Smooth muscle cell (in vitro differentiated cells): ENCODE measurements around the gene KIF2C. TPM values are rescaled to one million over a fixed set of nuclear protein-coding genes. Genes with fewer than 3 reads are reported as not detected.

Experiments
- DNase-seq: peaks from one replicate; lab custom pipeline; 2025; ENCODE audit not compliant: unreplicated experiment; lab: John Stamatoyannopoulos, UW
- H2AFZ ChIP-seq: fragments of 200-600 bp; sonication (generic); 2 replicates; pipeline ENCODE4 v1.6.0; 2016; ENCODE audit warnings: antibody characterized with exemption, low read depth, mild to moderate bottlenecking
- H3F3A ChIP-seq: fragments of 200-600 bp; sonication (generic); 2 replicates; pipeline ENCODE4 v1.6.0; 2017; ENCODE audit warnings: antibody characterized with exemption, low read depth
- H3K27ac ChIP-seq: fragments of 200-600 bp; sonication (generic); 2 replicates; pipeline ENCODE4 v1.5.1; 2016; ENCODE audit warnings: low read depth, mild to moderate bottlenecking
- H3K27me3 ChIP-seq: fragments of 200-600 bp; sonication (generic); 2 replicates; pipeline ENCODE4 v1.6.1; 2016; ENCODE audit warnings: low read depth, mild to moderate bottlenecking
- H3K36me3 ChIP-seq: fragments of 200-600 bp; sonication (generic); 2 replicates; pipeline ENCODE4 v1.5.1; 2016; ENCODE audit warnings: low read depth
- H3K4me1 ChIP-seq: fragments of 200-600 bp; sonication (generic); 2 replicates; pipeline ENCODE4 v1.5.1; 2016; ENCODE audit warnings: low read depth
- H3K4me2 ChIP-seq: fragments of 200-600 bp; sonication (generic); 2 replicates; pipeline ENCODE4 v1.6.0; 2016; ENCODE audit warnings: mild to moderate bottlenecking
- H3K4me3 ChIP-seq: fragments of 200-600 bp; sonication (generic); 2 replicates; pipeline ENCODE4 v1.5.1; 2016; ENCODE audit warnings: mild to moderate bottlenecking
- H3K79me2 ChIP-seq: fragments of 200-600 bp; sonication (generic); 2 replicates; pipeline ENCODE4 v1.6.0; 2016; ENCODE audit warnings: low read depth, mild to moderate bottlenecking
- H3K9ac ChIP-seq: fragments of 200-600 bp; sonication (generic); 2 replicates; pipeline ENCODE4 v1.6.0; 2016; ENCODE audit warnings: low read depth
- H3K9me3 ChIP-seq: fragments of 200-600 bp; sonication (generic); replicated peaks from 2 replicates; pipeline ENCODE4 v1.5.1; 2016; ENCODE audit warnings: low read depth
- H4K20me1 ChIP-seq: fragments of 200-600 bp; sonication (generic); 2 replicates; pipeline ENCODE4 v1.6.0; 2016; ENCODE audit warnings: low read depth
- CTCF ChIP-seq: fragments of 200-600 bp; sonication (generic); IDR thresholded peaks from 2 replicates; pipeline ENCODE4 v1.5.1; 2017; ENCODE audit warnings: borderline replicate concordance, mild to moderate bottlenecking, antibody characterized with exemption; ENCODE audit not compliant: insufficient read depth, poor library complexity, severe bottlenecking
- WGBS: methylation state at CpG from one replicate; pipeline ENCODE4 v1.1.7; 2016; ENCODE audit warnings: low lambda C conversion rate; 5-methylcytosine and 5-hydroxymethylcytosine counted together
- polyA plus RNA-seq: library from polyadenylated mRNA; unstranded; fragments of >200 nt; fragmentation: Nextera tagmentation; extraction: Ambion mirVana; gene quantifications from 2 replicates; pipeline ENCODE4 v1.2.1, GENCODE V29; 2016
- total RNA-seq: library from RNA; depleted of rRNA; stranded (reverse); fragments of >200 nt; gene quantifications from 2 replicates; pipeline ENCODE4 v1.2.3, GENCODE V29; 2014

Gene KIF2C
- total RNA-seq (5.7 and 9.2 TPM in 2 replicates), polyA plus RNA-seq (6.8 and 8.5 TPM in 2 replicates)

GRCh38 chr1:44739307-44740178, at the start of gene KIF2C:
KIF2C (plus strand) TSS chr1:44739837; CDS start chr1:44739933, 96 bp downstream.
- peak; percentile 73 for DNase-seq
- TF ChIP-seq CTCF = no peak

GRCh38 chr1:44693159-44693558, 46.5 kb upstream of the KIF2C start:
- 95% methylated on average over 2 of the region's 2 CpGs for WGBS
- Histone ChIP-seq H3F3A (no peaks in the 10 kb centered on the region), H3K4me1 (no peaks in the 10 kb centered on the region), H2AFZ (no peak overlapping the region), H4K20me1 (no peaks in the 10 kb centered on the region), H3K79me2 (no peaks in the 10 kb centered on the region), H3K9ac (no peak overlapping the region), H3K4me3 (no peak overlapping the region), H3K4me2 (no peak overlapping the region), H3K27ac (no peak overlapping the region), H3K36me3 (no peaks in the 10 kb centered on the region), H3K27me3 (no peaks in the 10 kb centered on the region), H3K9me3 (no peaks in the 10 kb centered on the region)
- no peak for DNase-seq
- no peak for TF ChIP-seq CTCF

More at GRCh38 chr1:44739307-44740178, at the start of gene KIF2C:
- H3K27me3 ChIP-seq = no peaks in the 10 kb centered on the region
- H2AFZ ChIP-seq = peak within 1 kb of the TSS; percentile 96
- peak within 1 kb of the TSS; percentile 74 for H3K4me3 ChIP-seq
- H3K27ac ChIP-seq = peak within 1 kb of the TSS; percentile 63
- H3F3A ChIP-seq = no peaks in the 10 kb centered on the region
- H3K36me3 ChIP-seq = no peaks in the 10 kb centered on the region
- H3K79me2 ChIP-seq = peaks cover 21% of the 10 kb centered on the region
- H3K9me3 ChIP-seq = no peaks in the 10 kb centered on the region
- H3K9ac ChIP-seq = peak within 1 kb of the TSS; percentile 57
- H3K4me2 ChIP-seq = peak within 1 kb of the TSS; percentile 96
- H3K4me1 ChIP-seq = peaks cover 10% of the 10 kb centered on the region
- WGBS = 4% methylated on average over 57 of the region's 57 CpGs
- no peaks in the 10 kb centered on the region for H4K20me1 ChIP-seq

- TF ChIP-seq CTCF = no peak
- 95% methylated on average over 3 of the region's 3 CpGs for WGBS
- Histone ChIP-seq H3K9ac (no peak overlapping the region), H3K27ac (no peak overlapping the region), H3K27me3 (no peaks in the 10 kb centered on the region), H3K4me3 (no peak overlapping the region), H3K9me3 (no peaks in the 10 kb centered on the region), H3K36me3 (no peaks in the 10 kb centered on the region), H4K20me1 (no peaks in the 10 kb centered on the region), H3F3A (no peaks in the 10 kb centered on the region), H3K4me2 (no peak overlapping the region), H3K4me1 (no peaks in the 10 kb centered on the region), H2AFZ (no peak overlapping the region), H3K79me2 (no peaks in the 10 kb centered on the region)
- no peak for DNase-seq
Measured at GRCh38 chr1:44693900-44694299, 45.7 kb upstream of the KIF2C start.
